Prostate gland (tissue), 2 donors: ENCODE measurements around the gene NAA60.

Experiments
- POLR2A ChIP-seq: fragments of 450-650 bp; IDR thresholded peaks from one replicate; pipeline ENCODE4 v1.6.1; 2016; ENCODE audit warnings: antibody characterized with exemption, mild to moderate bottlenecking
- TF ChIP-seq, protein P1 (sequence below), 4 experiments: fragments of 200-600 bp in 2 of 4; fragments of 450-650 bp in 2 of 4; sonication (generic) in 2 of 4; IDR thresholded peaks; 1 replicate in 3 of 4; 2 replicates in 1 of 4; pipeline ENCODE4 v1.5.1; 2016 to 2019; ENCODE audit warnings: antibody characterized with exemption in 4 of 4, mild to moderate bottlenecking in 2 of 4, moderate library complexity in 2 of 4

DNA sequence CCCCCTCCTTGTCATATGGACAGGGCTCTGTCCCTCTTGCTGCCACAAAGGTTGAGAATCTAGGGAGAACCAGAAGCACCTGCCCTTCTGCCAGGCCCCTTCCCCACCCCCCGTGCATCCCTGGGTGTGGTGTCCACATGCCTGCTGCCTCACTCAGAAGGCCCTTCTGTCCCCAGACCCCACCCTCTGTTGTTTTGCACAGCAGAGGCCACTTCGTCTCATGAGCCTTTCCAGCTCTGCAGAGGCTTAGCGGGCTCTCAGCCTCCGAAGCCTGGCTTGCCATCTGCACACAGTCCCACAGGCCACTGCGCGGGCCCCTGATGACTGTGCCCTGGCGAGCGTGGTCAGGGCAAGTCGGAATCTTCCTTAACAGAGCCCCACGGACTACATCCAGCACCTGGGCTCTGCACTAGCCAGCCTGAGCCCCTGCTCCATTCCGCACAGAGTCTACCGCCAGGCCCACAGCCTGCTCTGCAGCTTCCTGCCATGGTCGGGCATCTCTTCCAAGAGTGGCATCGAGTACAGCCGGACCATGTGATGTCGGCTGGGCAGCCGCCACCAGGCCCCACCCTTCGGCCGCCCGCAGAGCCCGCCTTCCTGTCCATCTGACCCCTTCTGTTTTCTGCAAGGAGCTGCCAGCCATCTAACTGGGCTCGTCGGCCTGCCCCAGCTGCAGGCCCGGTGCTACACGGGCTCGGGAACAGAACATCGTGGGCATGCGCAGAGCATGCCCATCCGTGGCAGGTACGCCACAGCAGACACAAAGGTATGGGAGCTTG is 41.0 kb downstream of the NAA60 start:
- TF ChIP-seq, protein P1, sequence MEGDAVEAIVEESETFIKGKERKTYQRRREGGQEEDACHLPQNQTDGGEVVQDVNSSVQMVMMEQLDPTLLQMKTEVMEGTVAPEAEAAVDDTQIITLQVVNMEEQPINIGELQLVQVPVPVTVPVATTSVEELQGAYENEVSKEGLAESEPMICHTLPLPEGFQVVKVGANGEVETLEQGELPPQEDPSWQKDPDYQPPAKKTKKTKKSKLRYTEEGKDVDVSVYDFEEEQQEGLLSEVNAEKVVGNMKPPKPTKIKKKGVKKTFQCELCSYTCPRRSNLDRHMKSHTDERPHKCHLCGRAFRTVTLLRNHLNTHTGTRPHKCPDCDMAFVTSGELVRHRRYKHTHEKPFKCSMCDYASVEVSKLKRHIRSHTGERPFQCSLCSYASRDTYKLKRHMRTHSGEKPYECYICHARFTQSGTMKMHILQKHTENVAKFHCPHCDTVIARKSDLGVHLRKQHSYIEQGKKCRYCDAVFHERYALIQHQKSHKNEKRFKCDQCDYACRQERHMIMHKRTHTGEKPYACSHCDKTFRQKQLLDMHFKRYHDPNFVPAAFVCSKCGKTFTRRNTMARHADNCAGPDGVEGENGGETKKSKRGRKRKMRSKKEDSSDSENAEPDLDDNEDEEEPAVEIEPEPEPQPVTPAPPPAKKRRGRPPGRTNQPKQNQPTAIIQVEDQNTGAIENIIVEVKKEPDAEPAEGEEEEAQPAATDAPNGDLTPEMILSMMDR (IDR thresholded peaks at IDR 0.05) = no peak
- TF ChIP-seq POLR2A = no peak
